Kidney (tissue), 14 donors: ENCODE data around the gene IQSEC1. TPM values are rescaled to one million over a fixed set of nuclear protein-coding genes. Genes with fewer than 3 reads are reported as not detected.

Experiments used
- DNase-seq, 5 donors: peaks; one replicate each; pipeline ENCODE4 v3.0.0-alpha.2; 2013 to 2020
- FAIRE-seq: peaks from 2 replicates; lab custom pipeline; 2012; peaks lifted over from hg19 to GRCh38; lab: Jason Lieb, UNC
- H3K27ac ChIP-seq, 2 donors: one replicate each; pipeline ENCODE4 v1.7.0; 2013; ENCODE audit warnings: low read depth in 2 of 2, low read length in 2 of 2, inconsistent platforms in 1 of 2
- H3K27me3 ChIP-seq: one replicate; pipeline ENCODE4 v1.7.1; 2013; ENCODE audit warnings: low read length, inconsistent platforms; ENCODE audit not compliant: control insufficient read depth, insufficient read depth
- H3K36me3 ChIP-seq, 3 donors: one replicate each; pipeline versions ENCODE4 v1.7.0 to v1.7.1; 2013; ENCODE audit warnings: low read length in 3 of 3, control low read depth in 1 of 3, inconsistent platforms in 1 of 3; ENCODE audit not compliant: insufficient read depth in 3 of 3, control insufficient read depth in 2 of 3
- H3K4me1 ChIP-seq, 3 donors: one replicate each; pipeline versions ENCODE4 v1.7.0 to v1.7.1; 2013; ENCODE audit warnings: low read length in 3 of 3, inconsistent platforms in 1 of 3, low read depth in 1 of 3; ENCODE audit not compliant: control insufficient read depth in 2 of 3, insufficient read depth in 2 of 3
- H3K4me3 ChIP-seq, 3 donors: one replicate each; pipeline versions ENCODE4 v1.7.0 to v1.8.1; 2013; ENCODE audit warnings: low read length in 3 of 3, control low read depth in 1 of 3, inconsistent platforms in 1 of 3
- H3K9ac ChIP-seq, 3 donors: one replicate each; pipeline versions ENCODE4 v1.7.0 to v1.7.1; 2013; ENCODE audit warnings: low read length in 3 of 3, control low read depth in 1 of 3, inconsistent platforms in 1 of 3
- H3K9me3 ChIP-seq, 3 donors: one replicate each; pipeline versions ENCODE4 v1.7.0 to v1.7.1; 2013; ENCODE audit warnings: low read length in 3 of 3, control low read depth in 1 of 3, inconsistent platforms in 1 of 3; ENCODE audit not compliant: control insufficient read depth in 2 of 3, insufficient read depth in 1 of 3
- intact Hi-C: fragments of 100-400 bp; cut with DNase I; formaldehyde crosslinking; loops from one replicate; pipeline ENCODE4 v1.11.1; 2022
- polyA plus RNA-seq: library from polyadenylated mRNA; stranded (reverse); fragments of 350-450 nt; fragmentation: Illumina TruSeq; extraction: RNeasy Lipid Tissue Mini Kit (QIAGEN cat#74804); gene quantifications from one replicate; pipeline ENCODE4 v1.2.3, GENCODE V29; 2014; ENCODE audit warnings: low read depth, low replicate concordance; ENCODE audit not compliant: insufficient read depth
- total RNA-seq: library from RNA; stranded (reverse); fragmentation: NEBNext Ultra II Directional; extraction: Animal tissue kit (Norgen Biotek cat#: 25700); gene quantifications from one replicate; pipeline ENCODE4 v1.2.1, GENCODE V29; 2021
- TF ChIP-seq, protein P1 (sequence below): IDR thresholded peaks from 3 replicates; pipeline ENCODE4 v1.5.1; 2012; ENCODE audit warnings: mild to moderate bottlenecking, moderate library complexity, borderline replicate concordance; ENCODE audit not compliant: insufficient read depth; ENCODE audit errors: extremely low read depth
- donor health status: control.
- donor health status: control.
- donor health status: control.
- donor health status: control.
- donor health status: control.
- donor health status: DM: yes; HTN: yes; CAD: no.
- donor health status: Normal renal cell carcinoma (clear cell type).

IQSEC1 gene
- total and polyA plus RNA-seq, 2 donors from 2014 or later: 15.1 to 45.7 TPM

DNA sequence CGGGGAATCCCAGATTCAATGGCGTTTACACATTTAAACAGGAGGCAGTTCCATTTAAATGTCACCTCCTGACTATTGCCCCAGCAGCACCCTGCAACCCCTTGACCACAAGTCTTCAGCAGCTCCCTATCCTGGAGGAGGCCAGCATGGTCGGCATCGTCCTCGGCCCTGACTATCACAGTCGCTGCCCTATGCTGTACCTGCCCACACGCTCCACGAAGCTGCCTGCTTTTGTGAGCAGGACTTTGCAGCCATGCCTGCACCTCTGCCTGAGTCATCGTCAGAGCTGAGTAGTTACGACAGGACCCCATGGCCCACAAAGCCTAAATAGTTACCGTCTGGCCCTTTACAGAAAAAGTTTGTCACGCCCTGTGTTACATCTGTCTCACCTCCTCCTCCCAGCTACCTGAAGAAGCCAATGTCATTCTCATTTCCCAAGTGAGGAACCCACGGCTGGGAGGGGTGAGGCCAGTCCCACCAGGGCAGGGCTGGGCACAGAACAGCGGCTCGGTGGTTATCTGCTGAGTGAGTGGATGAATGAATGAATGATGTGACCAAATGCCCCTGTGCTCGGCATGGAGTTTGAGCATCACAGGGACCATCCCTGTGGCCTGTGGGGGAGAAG, 47.8 kb upstream of the IQSEC1 start:
- Histone ChIP-seq H3K4me3 (no peak overlapping the region), H3K36me3 (no peaks in the 10 kb centered on the region), H3K27me3 (no peaks in the 10 kb centered on the region), H3K4me1 (no peaks in the 10 kb centered on the region), H3K9me3 (no peaks in the 10 kb centered on the region), H3K27ac (no peak overlapping the region), H3K9ac (no peak overlapping the region)
- DNase-seq (peak in 1 of 5 donors; percentile 67), FAIRE-seq (no peak)
- intact Hi-C loops: no loop called here
- TF ChIP-seq, protein P1, sequence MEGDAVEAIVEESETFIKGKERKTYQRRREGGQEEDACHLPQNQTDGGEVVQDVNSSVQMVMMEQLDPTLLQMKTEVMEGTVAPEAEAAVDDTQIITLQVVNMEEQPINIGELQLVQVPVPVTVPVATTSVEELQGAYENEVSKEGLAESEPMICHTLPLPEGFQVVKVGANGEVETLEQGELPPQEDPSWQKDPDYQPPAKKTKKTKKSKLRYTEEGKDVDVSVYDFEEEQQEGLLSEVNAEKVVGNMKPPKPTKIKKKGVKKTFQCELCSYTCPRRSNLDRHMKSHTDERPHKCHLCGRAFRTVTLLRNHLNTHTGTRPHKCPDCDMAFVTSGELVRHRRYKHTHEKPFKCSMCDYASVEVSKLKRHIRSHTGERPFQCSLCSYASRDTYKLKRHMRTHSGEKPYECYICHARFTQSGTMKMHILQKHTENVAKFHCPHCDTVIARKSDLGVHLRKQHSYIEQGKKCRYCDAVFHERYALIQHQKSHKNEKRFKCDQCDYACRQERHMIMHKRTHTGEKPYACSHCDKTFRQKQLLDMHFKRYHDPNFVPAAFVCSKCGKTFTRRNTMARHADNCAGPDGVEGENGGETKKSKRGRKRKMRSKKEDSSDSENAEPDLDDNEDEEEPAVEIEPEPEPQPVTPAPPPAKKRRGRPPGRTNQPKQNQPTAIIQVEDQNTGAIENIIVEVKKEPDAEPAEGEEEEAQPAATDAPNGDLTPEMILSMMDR: no peak

DNA sequence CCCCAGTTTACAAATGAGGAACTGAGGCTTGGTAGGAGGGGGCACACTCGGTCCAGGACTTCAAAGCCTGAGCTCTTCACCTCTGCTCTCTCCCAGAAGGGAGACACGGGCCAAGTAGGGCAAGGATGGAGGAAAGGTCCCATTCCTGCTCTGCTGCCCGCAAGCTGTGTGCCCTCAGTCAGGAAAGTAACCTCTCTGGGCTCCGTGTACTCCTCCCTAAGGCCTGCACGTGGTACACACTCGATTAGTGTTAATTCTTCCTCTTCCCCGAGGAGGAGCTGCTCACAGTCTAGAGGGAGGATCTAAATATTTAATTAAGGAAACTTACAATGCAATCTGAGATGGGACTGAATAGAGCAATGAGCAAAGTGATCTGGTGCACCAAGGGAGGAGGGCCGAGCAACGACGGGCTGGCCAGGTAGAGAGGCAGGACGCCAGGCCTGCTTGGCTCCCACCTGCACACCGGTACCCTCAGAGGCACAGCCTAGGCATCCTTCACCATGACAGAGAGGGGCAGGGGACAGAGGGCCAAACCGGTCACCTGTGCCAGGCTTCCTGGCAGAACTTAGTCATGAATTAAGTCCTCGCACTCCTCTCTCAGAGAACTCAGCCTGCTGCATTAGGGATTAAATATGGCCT, 47.2 kb upstream of the IQSEC1 start:
- Histone ChIP-seq H3K4me3 (no peak overlapping the region), H3K9me3 (no peaks in the 10 kb centered on the region), H3K27me3 (no peaks in the 10 kb centered on the region), H3K27ac (no peak overlapping the region), H3K4me1 (no peaks in the 10 kb centered on the region), H3K9ac (no peak overlapping the region), H3K36me3 (no peaks in the 10 kb centered on the region)
- TF ChIP-seq, protein P1: no peak
- DNase-seq (peak in 1 of 5 donors; percentile 34), FAIRE-seq (no peak)
- intact Hi-C loops: no loop called here

DNA sequence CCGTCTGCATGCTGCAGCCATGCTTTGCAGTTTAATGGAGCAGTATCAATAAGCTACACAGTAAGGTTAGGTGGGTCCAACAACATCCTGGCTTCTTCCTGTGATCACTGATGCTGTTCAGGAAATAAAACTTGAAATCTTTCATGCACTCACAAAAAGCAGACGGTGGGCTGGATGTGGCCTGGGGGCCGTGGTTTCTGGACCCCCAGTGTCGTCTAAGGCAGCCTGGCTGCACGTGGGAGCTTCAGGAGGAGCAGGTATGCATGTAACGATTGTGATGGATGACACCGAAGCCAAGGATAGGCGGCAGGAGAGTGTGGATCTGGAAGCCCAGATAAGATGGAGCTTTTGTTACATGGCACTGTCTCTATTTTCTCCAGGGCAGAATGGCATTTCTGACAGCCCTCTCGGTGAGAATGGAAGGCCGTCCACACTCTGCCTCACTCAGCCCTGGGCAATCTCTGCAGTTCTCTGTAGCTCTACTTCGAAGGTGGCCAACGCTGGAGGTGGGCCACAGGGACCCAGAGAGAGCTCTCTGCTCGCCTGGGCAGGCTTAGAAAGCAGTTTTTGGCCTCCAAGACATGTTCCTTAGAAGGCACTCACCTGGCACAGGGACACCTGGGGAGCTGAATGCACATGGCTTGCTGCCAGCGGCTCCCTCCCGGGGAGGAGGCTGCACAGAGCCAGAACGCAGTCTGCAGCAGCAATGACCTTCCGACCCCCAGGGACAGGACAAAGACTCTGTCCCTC, 46.4 kb upstream of the IQSEC1 start:
- H3K9me3 ChIP-seq: no peaks in the 10 kb centered on the region
- no peak for FAIRE-seq
- no peaks in the 10 kb centered on the region for H3K36me3 ChIP-seq
- no peak overlapping the region for H3K27ac ChIP-seq
- H3K4me3 ChIP-seq: no peak overlapping the region
- intact Hi-C loops: no loop called here
- H3K9ac ChIP-seq: no peak overlapping the region
- peak in 3 of 5 donors; percentile 24 to 59 (median 24) for DNase-seq
- H3K27me3 ChIP-seq: no peaks in the 10 kb centered on the region
- TF ChIP-seq, protein P1: no peak
- no peaks in the 10 kb centered on the region for H3K4me1 ChIP-seq
